Left ventricle myocardium inferior (tissue), 1 donor: Measurements from ENCODE around the gene JADE1. TPM values are rescaled to one million over a fixed set of nuclear protein-coding genes. Genes with fewer than 3 reads are reported as not detected.

ENCODE experiments used
- DNase-seq: peaks from one replicate; pipeline ENCODE4 v3.0.0-alpha.2; 2020
- H3K27ac ChIP-seq: fragments of 200-600 bp; replicated peaks from 2 replicates; pipeline ENCODE4 v1.8.0; 2021
- H3K27me3 ChIP-seq: fragments of 200-600 bp; 2 replicates; pipeline ENCODE4 v1.8.0; 2021; ENCODE audit warnings: low read depth
- H3K36me3 ChIP-seq: fragments of 200-600 bp; 2 replicates; pipeline ENCODE4 v1.8.0; 2021
- H3K4me1 ChIP-seq: fragments of 200-600 bp; 2 replicates; pipeline ENCODE4 v1.8.0; 2021
- H3K4me3 ChIP-seq: fragments of 200-600 bp; 2 replicates; pipeline ENCODE4 v1.8.0; 2021; ENCODE audit warnings: mild to moderate bottlenecking, moderate library complexity
- H3K9me3 ChIP-seq: fragments of 200-600 bp; replicated peaks from 2 replicates; pipeline ENCODE4 v1.8.0; 2021
- CTCF ChIP-seq: fragments of 200-600 bp; IDR thresholded peaks from 2 replicates; pipeline ENCODE4 v1.8.0; 2021; ENCODE audit warnings: antibody characterized with exemption, mild to moderate bottlenecking, borderline replicate concordance
- intact Hi-C: fragments of 100-400 bp; cut with micrococcal nuclease; formaldehyde crosslinking; loops from one replicate; pipeline ENCODE4 v1.11.0; 2022
- long read RNA-seq: library from polyadenylated mRNA; unstranded; transcript quantifications from one replicate; pipeline ENCODE4 v2.0.0, GENCODE V29; 2021
- total RNA-seq: library from RNA; stranded (reverse); fragmentation: NEBNext Ultra II Directional; extraction: Animal tissue kit (Norgen Biotek cat#: 25700); gene quantifications from one replicate; pipeline ENCODE4 v1.2.1, GENCODE V29; 2021
- donor health status: DM: no; HTN: yes; CAD: no; lungs with severe emphysema.

JADE1 gene
- 22.1 TPM for total RNA-seq
- long read RNA-seq, full-length matches to known transcripts: 39 of 59 reads
- long read RNA-seq, partial matches to known transcripts: 7 of 59 reads
- long read RNA-seq, other reads (novel, unspliced or antisense): 13 of 59 reads

GRCh38 chr4:128809477-128810330 is at the start of gene JADE1:
Gene JADE1, plus strand, starts transcription at chr4:128809700. Its CDS starts 22,059 bp downstream, at chr4:128831759.
- H3K4me3 ChIP-seq: peak within 1 kb of the TSS; percentile 92
- H3K9me3 ChIP-seq: no peaks in the 10 kb centered on the region
- peak within 1 kb of the TSS; percentile 93 for H3K27ac ChIP-seq
- DNase-seq: peak; percentile 91
- peaks cover 46% of the 10 kb centered on the region for H3K4me1 ChIP-seq
- no peaks in the 10 kb centered on the region for H3K27me3 ChIP-seq
- intact Hi-C loops: no loop called here
- peak; percentile 64 for TF ChIP-seq CTCF
- no peaks in the 10 kb centered on the region for H3K36me3 ChIP-seq

GRCh38 chr4:128766781-128767180 is 42.7 kb upstream of the JADE1 start:
- no peak overlapping the region for H3K4me3 ChIP-seq
- no peaks in the 10 kb centered on the region for H3K27me3 ChIP-seq
- TF ChIP-seq CTCF: no peak
- DNase-seq: no peak
- H3K27ac ChIP-seq: no peak overlapping the region
- intact Hi-C loops: no loop called here
- no peaks in the 10 kb centered on the region for H3K9me3 ChIP-seq
- no peaks in the 10 kb centered on the region for H3K4me1 ChIP-seq
- H3K36me3 ChIP-seq: no peaks in the 10 kb centered on the region

GRCh38 chr4:128768373-128768996 is 41.0 kb upstream of the JADE1 start:
- H3K27me3 ChIP-seq: no peaks in the 10 kb centered on the region
- no peaks in the 10 kb centered on the region for H3K4me1 ChIP-seq
- H3K9me3 ChIP-seq: no peaks in the 10 kb centered on the region
- no peak overlapping the region for H3K4me3 ChIP-seq
- H3K36me3 ChIP-seq: no peaks in the 10 kb centered on the region
- no peak overlapping the region for H3K27ac ChIP-seq
- DNase-seq: no peak
- intact Hi-C loops: no loop called here
- no peak for TF ChIP-seq CTCF

- Histone ChIP-seq H3K9me3 (no peaks in the 10 kb centered on the region), H3K27ac (no peak overlapping the region), H3K4me1 (no peaks in the 10 kb centered on the region), H3K4me3 (no peak overlapping the region), H3K27me3 (no peaks in the 10 kb centered on the region), H3K36me3 (no peaks in the 10 kb centered on the region)
- no peak for TF ChIP-seq CTCF
- intact Hi-C loops: no loop called here
- DNase-seq: no peak
Measured at GRCh38 chr4:128769011-128769410, 40.5 kb upstream of the JADE1 start.

- Histone ChIP-seq H3K36me3 (no peaks in the 10 kb centered on the region), H3K4me1 (no peaks in the 10 kb centered on the region), H3K9me3 (no peaks in the 10 kb centered on the region), H3K27ac (no peak overlapping the region), H3K4me3 (no peak overlapping the region), H3K27me3 (peaks cover 8% of the 10 kb centered on the region)
- no peak for TF ChIP-seq CTCF
- intact Hi-C loops: no loop called here
- DNase-seq: no peak
Measured at GRCh38 chr4:128770807-128771206, 38.7 kb upstream of the JADE1 start.
